ENCODE data around the gene CMTM3.

- TF ChIP-seq POLR2A (IDR thresholded peaks at IDR 0.05; ENCODE audit: low read depth, low read length) (no peak), POLR2AphosphoS5 (IDR thresholded peaks at IDR 0.05; ENCODE audit: low read depth, low read length) (no peak)
These were observed 30.2 kb downstream of the CMTM3 start for GRCh38 chr16:66634527-66635196.
